Liver (tissue), 9 donors: ENCODE measurements around the gene ADAM19. TPM values are rescaled to one million over a fixed set of nuclear protein-coding genes. Genes with fewer than 3 reads are reported as not detected.

Experiments used
- DNase-seq: peaks from one replicate; pipeline ENCODE4 v3.0.0-alpha.2; 2017; ENCODE audit warnings: low spot score
- H3K27ac ChIP-seq, 2 donors: one replicate each; pipeline ENCODE4 v1.7.0; 2013; ENCODE audit warnings: inconsistent platforms in 2 of 2, low read length in 2 of 2, control low read depth in 1 of 2, low read depth in 1 of 2, mild to moderate bottlenecking in 1 of 2
- H3K27me3 ChIP-seq, 4 donors: one replicate each; pipeline versions ENCODE4 v1.6.1 to v1.7.0; 2013; ENCODE audit warnings: low read length in 3 of 4, inconsistent platforms in 1 of 4, mild to moderate bottlenecking in 1 of 4, moderate library complexity in 1 of 4; ENCODE audit not compliant: control insufficient read depth in 4 of 4, insufficient read depth in 4 of 4
- H3K36me3 ChIP-seq, 4 donors: one replicate each; pipeline versions ENCODE4 v1.6.1 to v1.7.0; 2013; ENCODE audit warnings: low read length in 3 of 4, mild to moderate bottlenecking in 3 of 4, low read depth in 1 of 4, moderate library complexity in 1 of 4; ENCODE audit not compliant: control insufficient read depth in 4 of 4, insufficient read depth in 3 of 4
- H3K4me1 ChIP-seq, 4 donors: one replicate each; pipeline versions ENCODE4 v1.6.1 to v1.7.0; 2013; ENCODE audit warnings: low read length in 3 of 4, mild to moderate bottlenecking in 3 of 4, moderate library complexity in 1 of 4; ENCODE audit not compliant: control insufficient read depth in 4 of 4, insufficient read depth in 4 of 4
- H3K4me3 ChIP-seq, 3 donors: one replicate each; pipeline versions ENCODE4 v1.6.1 to v1.7.0; 2013; ENCODE audit warnings: low read length in 3 of 3, control low read depth in 1 of 3, low read depth in 1 of 3, mild to moderate bottlenecking in 1 of 3
- H3K9ac ChIP-seq, 2 donors: one replicate each; pipeline ENCODE4 v1.7.0; 2013; ENCODE audit warnings: low read length in 2 of 2, mild to moderate bottlenecking in 2 of 2, moderate library complexity in 2 of 2, control low read depth in 1 of 2, low read depth in 1 of 2
- H3K9me3 ChIP-seq, 4 donors: one replicate each; pipeline versions ENCODE4 v1.6.1 to v1.7.0; 2013; ENCODE audit warnings: low read length in 3 of 4; ENCODE audit not compliant: control insufficient read depth in 4 of 4
- ATF3 ChIP-seq: IDR thresholded peaks from 2 replicates; pipeline ENCODE4 v1.6.1; 2016; ENCODE audit warnings: antibody characterized with exemption
- CTCF ChIP-seq: fragments of 150-350 bp; IDR thresholded peaks from 2 replicates; pipeline ENCODE4 v1.5.1; 2017; ENCODE audit warnings: improper control_type of control experiment, low read depth, low read length; ENCODE audit not compliant: missing input control
- EGR1 ChIP-seq, 2 donors: IDR thresholded peaks; 2 replicates each; pipeline ENCODE4 v1.6.1; 2016 to 2018; ENCODE audit warnings: antibody characterized with exemption in 2 of 2, low read depth in 2 of 2
- FOXA1 ChIP-seq: IDR thresholded peaks from 2 replicates; pipeline ENCODE4 v1.6.1; 2016; ENCODE audit warnings: antibody characterized with exemption
- HNF4A ChIP-seq, 2 donors: conservative IDR thresholded peaks; 2 replicates each; pipeline ENCODE4 v1.6.1; 2016; ENCODE audit warnings: antibody characterized with exemption in 2 of 2, mild to moderate bottlenecking in 2 of 2
- HNF4G ChIP-seq: IDR thresholded peaks from 2 replicates; pipeline ENCODE4 v1.6.1; 2016; ENCODE audit warnings: antibody characterized with exemption
- JUND ChIP-seq, 2 donors: IDR thresholded peaks; 2 replicates each; pipeline ENCODE4 v1.6.1; 2016; ENCODE audit warnings: antibody characterized with exemption in 2 of 2
- NR2F2 ChIP-seq: IDR thresholded peaks from 2 replicates; pipeline ENCODE4 v1.6.1; 2016; ENCODE audit warnings: antibody characterized with exemption
- RAD21 ChIP-seq, 2 donors: IDR thresholded peaks; 2 replicates each; pipeline ENCODE4 v1.6.1; 2016; ENCODE audit warnings: antibody characterized with exemption in 2 of 2, mild to moderate bottlenecking in 2 of 2
- RXRA ChIP-seq, 2 donors: IDR thresholded peaks; 2 replicates each; pipeline ENCODE4 v1.6.1; 2017 to 2018; ENCODE audit warnings: antibody characterized with exemption in 2 of 2, mild to moderate bottlenecking in 1 of 2
- SP1 ChIP-seq: IDR thresholded peaks from 2 replicates; pipeline ENCODE4 v1.6.1; 2018; ENCODE audit warnings: antibody characterized with exemption, mild to moderate bottlenecking
- TAF1 ChIP-seq: conservative IDR thresholded peaks from 2 replicates; pipeline ENCODE4 v1.6.1; 2016; ENCODE audit warnings: antibody characterized with exemption, mild to moderate bottlenecking
- WGBS: extraction: QIAGEN DNeasy Blood & Tissue Kit; methylation state at CpG from one replicate; pipeline ENCODE4 v1.1.7; 2013; 5-methylcytosine and 5-hydroxymethylcytosine counted together
- polyA plus RNA-seq, 2 donors: library from polyadenylated mRNA; stranded (reverse) in 1 of 2; unstranded in 1 of 2; fragments of 200-250 nt in 1 of 2; fragments of >200 nt in 1 of 2; fragmentation: Nextera tagmentation in 1 of 2; extraction: Ambion mirVana in 1 of 2; gene quantifications; one replicate each; pipeline versions ENCODE4 v1.2.1 to v1.2.3, GENCODE V29; 2013 to 2015
- total RNA-seq, 2 donors: library from RNA; depleted of rRNA; stranded (reverse); fragments of >200 nt; gene quantifications; one replicate each; pipeline ENCODE4 v1.2.3, GENCODE V29; 2014
- TF ChIP-seq, protein P1 (sequence below): IDR thresholded peaks from 2 replicates; pipeline ENCODE4 v1.6.1; 2016; ENCODE audit warnings: antibody characterized with exemption, mild to moderate bottlenecking
- TF ChIP-seq, protein P2 (sequence below): IDR thresholded peaks from 2 replicates; pipeline ENCODE4 v1.6.1; 2016; ENCODE audit warnings: antibody characterized with exemption
- TF ChIP-seq, protein P3 (sequence below): IDR thresholded peaks from 2 replicates; pipeline ENCODE4 v1.6.1; 2016; ENCODE audit warnings: antibody characterized with exemption
- donor health status: healthy.
- donor health status: healthy.
- donor health status: healthy.
- donor health status: healthy.
- donor health status: healthy.

ADAM19 gene
- total and polyA plus RNA-seq, 4 donors: 2.4 to 7.1 (median 2.9) TPM

GRCh38 chr5:157606046-157606445 lies 30.5 kb upstream of the ADAM19 start:
- Histone ChIP-seq H3K27me3 (no peaks in the 10 kb centered on the region), H3K9me3 (no peaks in the 10 kb centered on the region), H3K4me3 (no peak overlapping the region), H3K36me3 (no peaks in the 10 kb centered on the region), H3K27ac (no peak overlapping the region), H3K4me1 (no peaks in the 10 kb centered on the region), H3K9ac (no peak overlapping the region)
- TF ChIP-seq, protein P1, sequence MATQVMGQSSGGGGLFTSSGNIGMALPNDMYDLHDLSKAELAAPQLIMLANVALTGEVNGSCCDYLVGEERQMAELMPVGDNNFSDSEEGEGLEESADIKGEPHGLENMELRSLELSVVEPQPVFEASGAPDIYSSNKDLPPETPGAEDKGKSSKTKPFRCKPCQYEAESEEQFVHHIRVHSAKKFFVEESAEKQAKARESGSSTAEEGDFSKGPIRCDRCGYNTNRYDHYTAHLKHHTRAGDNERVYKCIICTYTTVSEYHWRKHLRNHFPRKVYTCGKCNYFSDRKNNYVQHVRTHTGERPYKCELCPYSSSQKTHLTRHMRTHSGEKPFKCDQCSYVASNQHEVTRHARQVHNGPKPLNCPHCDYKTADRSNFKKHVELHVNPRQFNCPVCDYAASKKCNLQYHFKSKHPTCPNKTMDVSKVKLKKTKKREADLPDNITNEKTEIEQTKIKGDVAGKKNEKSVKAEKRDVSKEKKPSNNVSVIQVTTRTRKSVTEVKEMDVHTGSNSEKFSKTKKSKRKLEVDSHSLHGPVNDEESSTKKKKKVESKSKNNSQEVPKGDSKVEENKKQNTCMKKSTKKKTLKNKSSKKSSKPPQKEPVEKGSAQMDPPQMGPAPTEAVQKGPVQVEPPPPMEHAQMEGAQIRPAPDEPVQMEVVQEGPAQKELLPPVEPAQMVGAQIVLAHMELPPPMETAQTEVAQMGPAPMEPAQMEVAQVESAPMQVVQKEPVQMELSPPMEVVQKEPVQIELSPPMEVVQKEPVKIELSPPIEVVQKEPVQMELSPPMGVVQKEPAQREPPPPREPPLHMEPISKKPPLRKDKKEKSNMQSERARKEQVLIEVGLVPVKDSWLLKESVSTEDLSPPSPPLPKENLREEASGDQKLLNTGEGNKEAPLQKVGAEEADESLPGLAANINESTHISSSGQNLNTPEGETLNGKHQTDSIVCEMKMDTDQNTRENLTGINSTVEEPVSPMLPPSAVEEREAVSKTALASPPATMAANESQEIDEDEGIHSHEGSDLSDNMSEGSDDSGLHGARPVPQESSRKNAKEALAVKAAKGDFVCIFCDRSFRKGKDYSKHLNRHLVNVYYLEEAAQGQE: no peak
- TF ChIP-seq NR2F2: no peak
- no peak for TF ChIP-seq TAF1
- no peak for TF ChIP-seq CTCF
- TF ChIP-seq, protein P2, sequence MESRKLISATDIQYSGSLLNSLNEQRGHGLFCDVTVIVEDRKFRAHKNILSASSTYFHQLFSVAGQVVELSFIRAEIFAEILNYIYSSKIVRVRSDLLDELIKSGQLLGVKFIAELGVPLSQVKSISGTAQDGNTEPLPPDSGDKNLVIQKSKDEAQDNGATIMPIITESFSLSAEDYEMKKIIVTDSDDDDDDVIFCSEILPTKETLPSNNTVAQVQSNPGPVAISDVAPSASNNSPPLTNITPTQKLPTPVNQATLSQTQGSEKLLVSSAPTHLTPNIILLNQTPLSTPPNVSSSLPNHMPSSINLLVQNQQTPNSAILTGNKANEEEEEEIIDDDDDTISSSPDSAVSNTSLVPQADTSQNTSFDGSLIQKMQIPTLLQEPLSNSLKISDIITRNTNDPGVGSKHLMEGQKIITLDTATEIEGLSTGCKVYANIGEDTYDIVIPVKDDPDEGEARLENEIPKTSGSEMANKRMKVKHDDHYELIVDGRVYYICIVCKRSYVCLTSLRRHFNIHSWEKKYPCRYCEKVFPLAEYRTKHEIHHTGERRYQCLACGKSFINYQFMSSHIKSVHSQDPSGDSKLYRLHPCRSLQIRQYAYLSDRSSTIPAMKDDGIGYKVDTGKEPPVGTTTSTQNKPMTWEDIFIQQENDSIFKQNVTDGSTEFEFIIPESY: no peak
- TF ChIP-seq FOXA1: no peak
- no peak for TF ChIP-seq HNF4G
- no peak for TF ChIP-seq HNF4A (conservative IDR thresholded peaks at IDR 0.05)
- no peak for TF ChIP-seq JUND (IDR thresholded peaks at IDR 0.05)
- no peak for TF ChIP-seq RAD21 (IDR thresholded peaks at IDR 0.05)
- no peak for TF ChIP-seq SP1
- 98% methylated on average over 2 of the region's 2 CpGs for WGBS
- DNase-seq: no peak

- no peak overlapping the region for H3K4me3 ChIP-seq
- no peaks in the 10 kb centered on the region for H3K36me3 ChIP-seq
- H3K9ac ChIP-seq: no peak overlapping the region
- H3K4me1 ChIP-seq: no peaks in the 10 kb centered on the region
- no peaks in the 10 kb centered on the region for H3K9me3 ChIP-seq
- no peak for DNase-seq
- H3K27ac ChIP-seq: peak overlapping the region in 1 of 2 donors; percentile 35
- WGBS: 87% methylated on average over 12 of the region's 12 CpGs
- no peaks in the 10 kb centered on the region for H3K27me3 ChIP-seq
- TF ChIP-seq RAD21 (IDR thresholded peaks at IDR 0.05): no peak
- TF ChIP-seq TAF1: no peak
- TF ChIP-seq EGR1 (IDR thresholded peaks at IDR 0.05; ENCODE audit: low read depth in 2 of 2): no peak
- TF ChIP-seq, protein P3, sequence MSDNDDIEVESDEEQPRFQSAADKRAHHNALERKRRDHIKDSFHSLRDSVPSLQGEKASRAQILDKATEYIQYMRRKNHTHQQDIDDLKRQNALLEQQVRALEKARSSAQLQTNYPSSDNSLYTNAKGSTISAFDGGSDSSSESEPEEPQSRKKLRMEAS: no peak
- TF ChIP-seq, protein P1: no peak
- no peak for TF ChIP-seq ATF3
- TF ChIP-seq NR2F2: no peak
- no peak for TF ChIP-seq RXRA (IDR thresholded peaks at IDR 0.05)
- TF ChIP-seq, protein P2: no peak
- no peak for TF ChIP-seq HNF4G
- no peak for TF ChIP-seq JUND (IDR thresholded peaks at IDR 0.05)
- no peak for TF ChIP-seq HNF4A (conservative IDR thresholded peaks at IDR 0.05)
Measured at GRCh38 chr5:157603333-157604190, 28.0 kb upstream of the ADAM19 start.
